Tibial artery (tissue), 4 donors: ENCODE measurements around the gene MAP3K21.

Source experiments
- DNase-seq, 2 donors: peaks; one replicate each; pipeline ENCODE4 v3.0.0-alpha.2; 2019
- H3K27ac ChIP-seq, 2 donors: fragments of 200-600 bp; sonication (generic) in 1 of 2; 1 replicate in 1 of 2; 2 replicates in 1 of 2; pipeline ENCODE4 v1.5.1; 2018 to 2019; ENCODE audit warnings: mild to moderate bottlenecking in 1 of 2
- H3K27me3 ChIP-seq, 2 donors: fragments of 200-600 bp; sonication (generic) in 1 of 2; one replicate each; pipeline versions ENCODE4 v1.5.1 to v1.6.0; 2016 to 2019
- H3K36me3 ChIP-seq, 3 donors: fragments of 200-600 bp; sonication (generic) in 2 of 3; one replicate each; pipeline ENCODE4 v1.5.1; 2016 to 2019; ENCODE audit warnings: mild to moderate bottlenecking in 2 of 3
- H3K4me1 ChIP-seq, 4 donors: fragments of 200-600 bp; sonication (generic) in 2 of 4; 1 replicate in 3 of 4; 2 replicates in 1 of 4; pipeline ENCODE4 v1.5.1; 2016 to 2019
- H3K4me3 ChIP-seq, 2 donors: fragments of 200-600 bp; sonication (generic) in 1 of 2; 1 replicate in 1 of 2; 2 replicates in 1 of 2; pipeline ENCODE4 v1.5.1; 2018 to 2019; ENCODE audit warnings: mild to moderate bottlenecking in 2 of 2
- H3K9me3 ChIP-seq, 3 donors: fragments of 200-600 bp; sonication (generic) in 1 of 3; one replicate each; pipeline ENCODE4 v1.5.1; 2016 to 2019
- CTCF ChIP-seq, 2 experiments: fragments of 200-600 bp in 1 of 2; fragments of 450-650 bp in 1 of 2; IDR thresholded peaks; one replicate each; pipeline ENCODE4 v1.5.1; 2017 to 2019; ENCODE audit warnings: antibody characterized with exemption in 2 of 2, mild to moderate bottlenecking in 1 of 2, moderate library complexity in 1 of 2
- intact Hi-C: fragments of 100-400 bp; cut with DNase I; formaldehyde crosslinking; loops from one replicate; pipeline ENCODE4 v1.15.0; 2023; ENCODE audit warnings: low total_unique reads

Gene MAP3K21

GRCh38 chr1:233360525-233361102, 33.1 kb downstream of the MAP3K21 start:
- DNase-seq, result no peak
- Histone ChIP-seq H3K4me1 (no peaks in the 10 kb centered on the region), H3K27ac (no peak overlapping the region), H3K36me3 (peaks cover 0 to 5% (median 0%) of the 10 kb centered on the region in 3 donors), H3K27me3 (no peaks in the 10 kb centered on the region), H3K9me3 (no peaks in the 10 kb centered on the region), H3K4me3 (no peak overlapping the region)
- intact Hi-C loops, result no loop called here
- no peak for TF ChIP-seq CTCF (IDR thresholded peaks at IDR 0.05)

DNA sequence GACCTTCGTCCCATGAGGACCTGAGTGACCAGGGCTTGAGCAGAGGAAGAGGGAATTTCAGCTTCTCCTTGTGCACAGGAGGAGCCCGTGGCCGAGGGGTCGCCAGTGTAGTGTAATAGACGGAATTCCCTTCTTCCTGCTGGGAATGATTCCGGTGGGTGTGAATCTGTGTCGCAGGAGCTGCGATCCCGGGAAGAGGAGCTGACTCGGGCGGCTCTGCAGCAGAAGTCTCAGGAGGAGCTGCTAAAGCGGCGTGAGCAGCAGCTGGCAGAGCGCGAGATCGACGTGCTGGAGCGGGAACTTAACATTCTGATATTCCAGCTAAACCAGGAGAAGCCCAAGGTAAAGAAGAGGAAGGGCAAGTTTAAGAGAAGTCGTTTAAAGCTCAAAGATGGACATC, 34.4 kb downstream of the MAP3K21 start:
- Histone ChIP-seq H3K4me3 (no peak overlapping the region), H3K4me1 (no peaks in the 10 kb centered on the region), H3K9me3 (no peaks in the 10 kb centered on the region), H3K36me3 (no peaks in the 10 kb centered on the region), H3K27me3 (no peaks in the 10 kb centered on the region), H3K27ac (no peak overlapping the region)
- no peak for DNase-seq
- no peak for TF ChIP-seq CTCF (IDR thresholded peaks at IDR 0.05)
- intact Hi-C loops, result no loop called here

DNA sequence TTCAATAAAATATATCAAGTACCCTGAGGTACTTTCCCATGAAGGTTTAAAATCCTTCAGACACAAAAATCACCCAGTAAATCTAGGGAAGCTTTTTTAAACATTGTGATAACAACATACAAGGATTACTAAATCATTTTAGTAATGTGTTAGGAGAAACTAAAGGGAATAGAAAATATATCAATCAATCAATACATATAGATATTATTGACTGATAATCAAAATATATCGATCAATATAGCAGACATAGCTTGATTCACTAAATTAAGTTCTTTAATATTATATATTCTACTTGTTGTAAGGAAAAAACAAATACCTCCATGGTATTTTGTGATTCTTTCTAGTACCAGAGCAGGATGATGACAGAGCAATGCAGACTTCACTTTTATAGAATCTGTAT, 35.2 kb downstream of the MAP3K21 start:
- intact Hi-C loops, result no loop called here
- Histone ChIP-seq H3K4me1 (no peaks in the 10 kb centered on the region), H3K27ac (no peak overlapping the region), H3K9me3 (no peaks in the 10 kb centered on the region), H3K4me3 (no peak overlapping the region), H3K27me3 (no peaks in the 10 kb centered on the region), H3K36me3 (no peaks in the 10 kb centered on the region)
- no peak for DNase-seq
- no peak for TF ChIP-seq CTCF (IDR thresholded peaks at IDR 0.05)

- H3K4me3 ChIP-seq, result no peak overlapping the region
Observed at GRCh38 chr1:233364026-233364425, 36.5 kb downstream of the MAP3K21 start.

GRCh38 chr1:233364695-233365539, 37.4 kb downstream of the MAP3K21 start:
- TF ChIP-seq CTCF (IDR thresholded peaks at IDR 0.05), result peak; percentile 35 to 53
- DNase-seq, result no peak
- no peaks in the 10 kb centered on the region for H3K36me3 ChIP-seq
- no peak overlapping the region for H3K4me3 ChIP-seq
- no peak overlapping the region for H3K27ac ChIP-seq
- H3K4me1 ChIP-seq, result no peaks in the 10 kb centered on the region
- intact Hi-C loops, result no loop called here
- H3K9me3 ChIP-seq, result no peaks in the 10 kb centered on the region
- no peaks in the 10 kb centered on the region for H3K27me3 ChIP-seq

More at GRCh38 chr1:233364026-233364425, 36.5 kb downstream of the MAP3K21 start:
- no peaks in the 10 kb centered on the region for H3K27me3 ChIP-seq
- no peaks in the 10 kb centered on the region for H3K9me3 ChIP-seq
- no peaks in the 10 kb centered on the region for H3K4me1 ChIP-seq
- no peak overlapping the region for H3K27ac ChIP-seq
- DNase-seq, result no peak
- no peaks in the 10 kb centered on the region for H3K36me3 ChIP-seq
- TF ChIP-seq CTCF (IDR thresholded peaks at IDR 0.05), result no peak
- intact Hi-C loops, result no loop called here
